Astrocyte (in vitro differentiated cells and primary cell): ENCODE results near the gene LILRB3. TPM values are rescaled to one million over a fixed set of nuclear protein-coding genes. Genes with fewer than 3 reads are reported as not detected.
A peak's percentile ranks its signal among the peaks of the same experiment; 100 is the strongest.

ENCODE experiments used
- DNase-seq: peaks from one replicate; pipeline ENCODE4 v3.0.0-alpha.2; 2010; ENCODE audit warnings: low read depth
- FAIRE-seq: peaks from 2 replicates; lab custom pipeline; 2011; peaks lifted over from hg19 to GRCh38; lab: Jason Lieb, UNC
- H2AFZ ChIP-seq: 2 replicates; pipeline ENCODE4 v1.6.0; 2012; ENCODE audit warnings: low read depth, low read length, inconsistent platforms
- H3K27ac ChIP-seq: 2 replicates; pipeline ENCODE4 v1.5.1; 2011; ENCODE audit warnings: low read depth, low read length, inconsistent platforms
- H3K27me3 ChIP-seq: 2 replicates; pipeline ENCODE4 v1.6.0; 2011; ENCODE audit warnings: low read length, inconsistent platforms; ENCODE audit not compliant: insufficient read depth
- H3K36me3 ChIP-seq: 2 replicates; pipeline ENCODE4 v1.5.1; 2011; ENCODE audit warnings: low read length, inconsistent platforms; ENCODE audit not compliant: insufficient read depth
- H3K4me1 ChIP-seq: 2 replicates; pipeline ENCODE4 v1.5.1; 2011; ENCODE audit warnings: low read length, inconsistent platforms; ENCODE audit not compliant: insufficient read depth
- H3K4me2 ChIP-seq: 2 replicates; pipeline ENCODE4 v1.6.0; 2012; ENCODE audit warnings: low read length, inconsistent platforms
- H3K4me3 ChIP-seq: 2 replicates; pipeline ENCODE4 v1.5.1; 2011; ENCODE audit warnings: low read depth, mild to moderate bottlenecking, low read length, inconsistent platforms; ENCODE audit not compliant: insufficient read depth
- H3K79me2 ChIP-seq: 2 replicates; pipeline ENCODE4 v1.6.0; 2012; ENCODE audit warnings: mild to moderate bottlenecking, low read length, inconsistent platforms; ENCODE audit not compliant: insufficient read depth
- H3K9ac ChIP-seq: 2 replicates; pipeline ENCODE4 v1.6.0; 2012; ENCODE audit warnings: mild to moderate bottlenecking, low read length, inconsistent platforms
- H3K9me3 ChIP-seq: 2 replicates; pipeline ENCODE4 v1.5.1; 2012; ENCODE audit warnings: low read depth, mild to moderate bottlenecking, low read length, inconsistent platforms; ENCODE audit not compliant: insufficient read depth
- H4K20me1 ChIP-seq: 2 replicates; pipeline ENCODE4 v1.6.0; 2012; ENCODE audit warnings: low read length, inconsistent platforms; ENCODE audit not compliant: insufficient read depth
- H3K27ac Mint-ChIP-seq: one replicate; pipeline ENCODE4 v1.8.0; 2021; ENCODE audit warnings: mild to moderate bottlenecking, mixed read lengths; ENCODE audit not compliant: unreplicated experiment
- H3K27me3 Mint-ChIP-seq: one replicate; pipeline ENCODE4 v1.8.0; 2021; ENCODE audit warnings: low read depth, mixed read lengths; ENCODE audit not compliant: unreplicated experiment
- H3K36me3 Mint-ChIP-seq: one replicate; pipeline ENCODE4 v1.8.0; 2021; ENCODE audit warnings: low read depth, mixed read lengths; ENCODE audit not compliant: unreplicated experiment
- H3K4me1 Mint-ChIP-seq: one replicate; pipeline ENCODE4 v1.8.0; 2021; ENCODE audit warnings: low read depth, mixed read lengths; ENCODE audit not compliant: unreplicated experiment
- H3K4me3 Mint-ChIP-seq: one replicate; pipeline ENCODE4 v1.8.0; 2021; ENCODE audit warnings: mild to moderate bottlenecking, moderate library complexity, mixed read lengths; ENCODE audit not compliant: unreplicated experiment
- H3K9me3 Mint-ChIP-seq: one replicate; pipeline ENCODE4 v1.8.0; 2021; ENCODE audit warnings: mild to moderate bottlenecking, mixed read lengths; ENCODE audit not compliant: unreplicated experiment
- EZH2 ChIP-seq: IDR thresholded peaks from 2 replicates; pipeline ENCODE4 v1.6.1; 2012; ENCODE audit warnings: mild to moderate bottlenecking, low read length, inconsistent platforms; ENCODE audit not compliant: insufficient read depth
- total RNA-seq: library from RNA; stranded (reverse); gene quantifications from 2 replicates; pipeline ENCODE4 v1.2.1, GENCODE V29; 2021
- TF ChIP-seq, protein P1 (sequence below): IDR thresholded peaks from 2 replicates; pipeline ENCODE4 v1.5.1; 2011; ENCODE audit warnings: low read depth, mild to moderate bottlenecking, inconsistent platforms, low read length, moderate library complexity; ENCODE audit not compliant: insufficient read depth

Gene LILRB3
- total RNA-seq, 1 donor from 2014 or later = not detected

DNA sequence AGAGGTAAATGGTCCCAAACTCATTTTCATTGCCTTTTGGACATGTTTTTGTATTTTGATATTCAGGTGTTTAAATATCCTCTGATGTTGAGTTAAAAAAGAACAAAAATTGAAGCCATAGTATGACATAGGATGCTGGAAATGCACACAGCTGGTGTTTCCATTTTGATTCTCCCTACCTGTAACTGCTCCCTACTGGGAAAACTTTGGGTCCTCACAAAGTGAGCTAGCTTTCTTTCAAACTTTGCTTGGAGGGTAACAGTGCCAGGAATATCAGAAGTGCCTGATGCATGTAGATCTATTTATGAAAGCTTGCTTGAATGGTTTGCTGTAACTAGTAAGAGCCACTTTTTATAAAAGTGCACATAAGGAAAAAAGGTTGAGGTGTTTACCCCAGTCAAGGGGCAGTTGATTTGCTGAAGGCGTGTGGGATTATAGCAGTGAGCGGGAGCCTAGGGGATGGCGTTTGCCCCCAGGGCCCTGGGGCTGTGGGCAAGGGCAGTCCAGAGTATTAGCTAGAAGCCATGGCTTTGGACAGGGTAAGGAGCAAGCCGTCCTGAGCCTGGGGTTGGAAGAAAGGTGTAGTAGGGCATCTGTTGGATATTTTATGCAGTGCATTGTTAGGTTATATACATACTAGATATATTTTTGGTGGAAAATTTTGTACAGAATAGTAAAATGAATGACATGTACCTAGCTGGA lies 17.9 kb downstream of the LILRB3 start:
- Histone ChIP-seq H3K36me3 (peaks cover 51% of the 10 kb centered on the region), H3K9ac (peak overlapping the region; percentile 56), H3K27ac (no peak overlapping the region), H3K4me2 (peak overlapping the region; percentile 97), H3K4me1 (peaks cover 55% of the 10 kb centered on the region), H2AFZ (no peak overlapping the region), H3K79me2 (peaks cover 84% of the 10 kb centered on the region), H3K4me3 (no peak overlapping the region), H4K20me1 (peaks cover 90% of the 10 kb centered on the region), H3K9me3 (no peaks in the 10 kb centered on the region), H3K27me3 (no peaks in the 10 kb centered on the region)
- H3K27ac Mint-ChIP-seq = no peak overlapping the region
- H3K9me3 Mint-ChIP-seq = no peaks in the 10 kb centered on the region
- DNase-seq = no peak
- peaks cover 25% of the 10 kb centered on the region for H3K36me3 Mint-ChIP-seq
- no peak for FAIRE-seq
- TF ChIP-seq, protein P1, sequence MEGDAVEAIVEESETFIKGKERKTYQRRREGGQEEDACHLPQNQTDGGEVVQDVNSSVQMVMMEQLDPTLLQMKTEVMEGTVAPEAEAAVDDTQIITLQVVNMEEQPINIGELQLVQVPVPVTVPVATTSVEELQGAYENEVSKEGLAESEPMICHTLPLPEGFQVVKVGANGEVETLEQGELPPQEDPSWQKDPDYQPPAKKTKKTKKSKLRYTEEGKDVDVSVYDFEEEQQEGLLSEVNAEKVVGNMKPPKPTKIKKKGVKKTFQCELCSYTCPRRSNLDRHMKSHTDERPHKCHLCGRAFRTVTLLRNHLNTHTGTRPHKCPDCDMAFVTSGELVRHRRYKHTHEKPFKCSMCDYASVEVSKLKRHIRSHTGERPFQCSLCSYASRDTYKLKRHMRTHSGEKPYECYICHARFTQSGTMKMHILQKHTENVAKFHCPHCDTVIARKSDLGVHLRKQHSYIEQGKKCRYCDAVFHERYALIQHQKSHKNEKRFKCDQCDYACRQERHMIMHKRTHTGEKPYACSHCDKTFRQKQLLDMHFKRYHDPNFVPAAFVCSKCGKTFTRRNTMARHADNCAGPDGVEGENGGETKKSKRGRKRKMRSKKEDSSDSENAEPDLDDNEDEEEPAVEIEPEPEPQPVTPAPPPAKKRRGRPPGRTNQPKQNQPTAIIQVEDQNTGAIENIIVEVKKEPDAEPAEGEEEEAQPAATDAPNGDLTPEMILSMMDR = no peak
- no peak for TF ChIP-seq EZH2
- no peaks in the 10 kb centered on the region for H3K27me3 Mint-ChIP-seq
- peaks cover 44% of the 10 kb centered on the region for H3K4me1 Mint-ChIP-seq
- peak overlapping the region; percentile 74 for H3K4me3 Mint-ChIP-seq

DNA sequence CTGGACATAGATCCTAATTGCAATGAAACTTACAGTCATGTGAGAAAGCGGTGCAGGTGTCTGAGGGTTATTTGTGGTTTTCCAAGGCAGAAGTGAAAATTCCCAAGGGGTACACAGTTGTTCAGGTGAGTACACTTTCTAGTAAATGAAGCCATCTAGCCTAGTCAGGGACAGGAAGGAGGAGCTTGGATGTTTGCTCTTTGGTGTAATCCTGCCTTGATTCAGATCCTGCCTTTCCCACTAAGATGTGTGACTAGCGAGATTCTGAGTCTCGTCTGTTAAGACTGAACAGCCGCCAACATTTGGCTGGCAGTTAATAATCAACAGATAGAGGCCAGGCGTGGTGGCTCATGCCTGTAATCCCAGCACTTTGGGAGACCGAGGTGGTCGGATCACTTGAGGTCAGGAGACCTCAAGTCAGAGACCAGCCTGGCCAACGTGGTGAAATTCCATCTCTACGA lies 19.6 kb downstream of the LILRB3 start:
- Histone ChIP-seq H3K4me3 (peak overlapping the region; percentile 88), H3K79me2 (peaks cover 80% of the 10 kb centered on the region), H3K27me3 (no peaks in the 10 kb centered on the region), H2AFZ (no peak overlapping the region), H3K36me3 (peaks cover 51% of the 10 kb centered on the region), H3K27ac (no peak overlapping the region), H3K4me1 (peaks cover 38% of the 10 kb centered on the region), H3K4me2 (peak overlapping the region; percentile 97), H4K20me1 (peaks cover 72% of the 10 kb centered on the region), H3K9me3 (no peaks in the 10 kb centered on the region), H3K9ac (peak overlapping the region; percentile 93)
- FAIRE-seq (no peak), DNase-seq (no peak)
- TF ChIP-seq EZH2 = no peak
- TF ChIP-seq, protein P1 = no peak
- Mint-ChIP-seq H3K4me3 (peak overlapping the region; percentile 99), H3K4me1 (peaks cover 36% of the 10 kb centered on the region), H3K9me3 (no peaks in the 10 kb centered on the region), H3K36me3 (peaks cover 19% of the 10 kb centered on the region), H3K27me3 (no peaks in the 10 kb centered on the region), H3K27ac (peak overlapping the region; percentile 26)

DNA sequence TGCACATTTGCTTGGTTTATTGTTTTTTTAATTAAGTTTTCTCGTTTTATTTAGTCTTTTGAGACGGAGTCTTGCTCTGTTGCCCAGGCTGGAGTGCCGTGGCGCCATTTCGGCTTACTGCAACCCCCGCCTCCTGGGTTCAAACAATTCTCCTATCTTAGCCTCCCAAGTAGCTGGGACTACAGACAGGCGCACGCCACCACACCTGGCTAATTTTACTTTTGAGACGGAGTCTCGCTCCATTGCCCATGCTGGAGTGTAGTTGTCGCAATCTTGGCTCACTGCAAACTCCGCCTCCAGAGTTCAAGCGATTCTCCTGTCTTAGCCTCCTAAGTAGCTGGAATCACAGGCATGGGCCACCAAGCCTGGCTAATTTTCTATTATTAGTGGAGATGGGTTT lies 20.8 kb downstream of the LILRB3 start:
- Histone ChIP-seq H3K9ac (peak overlapping the region; percentile 93), H2AFZ (no peak overlapping the region), H3K4me2 (peak overlapping the region; percentile 97), H3K4me3 (peak overlapping the region; percentile 88), H3K9me3 (no peaks in the 10 kb centered on the region), H3K79me2 (peaks cover 68% of the 10 kb centered on the region), H3K27me3 (no peaks in the 10 kb centered on the region), H4K20me1 (peaks cover 60% of the 10 kb centered on the region), H3K4me1 (peaks cover 38% of the 10 kb centered on the region), H3K36me3 (peaks cover 42% of the 10 kb centered on the region), H3K27ac (peak overlapping the region; percentile 97)
- no peaks in the 10 kb centered on the region for H3K9me3 Mint-ChIP-seq
- H3K27me3 Mint-ChIP-seq = no peaks in the 10 kb centered on the region
- H3K36me3 Mint-ChIP-seq = peaks cover 18% of the 10 kb centered on the region
- H3K27ac Mint-ChIP-seq = peak overlapping the region; percentile 100
- peak overlapping the region; percentile 99 for H3K4me3 Mint-ChIP-seq
- no peak for TF ChIP-seq EZH2
- TF ChIP-seq, protein P1 = no peak
- no peak for FAIRE-seq
- H3K4me1 Mint-ChIP-seq = peaks cover 32% of the 10 kb centered on the region
- no peak for DNase-seq
